ENCODE results near the gene CYB561A3.

CYB561A3 gene

GRCh38 chr11:61369372-61370348 is 8.0 kb upstream of the CYB561A3 start:
- peak; percentile 35 for DNase-seq (ENCODE audit: low spot score)

GRCh38 chr11:61368646-61369045 is 7.0 kb upstream of the CYB561A3 start:
- DNase-seq (ENCODE audit: low spot score), result no peak

GRCh38 chr11:61367406-61367805 is 5.7 kb upstream of the CYB561A3 start:
- DNase-seq (ENCODE audit: low spot score), result no peak

GRCh38 chr11:61364012-61364675 is 2.5 kb upstream of the CYB561A3 start:
- DNase-seq (ENCODE audit: low spot score), result no peak

GRCh38 chr11:61362542-61362875 is 827 bp upstream of the CYB561A3 start:
- DNase-seq (ENCODE audit: low spot score), result peak; percentile 56

GRCh38 chr11:61361237-61361740 is 393 bp downstream of the CYB561A3 start:
- no peak for DNase-seq (ENCODE audit: low spot score)

- no peak for DNase-seq (ENCODE audit: low spot score)
Measured at GRCh38 chr11:61359516-61359915, 2.2 kb downstream of the CYB561A3 start.

- DNase-seq (ENCODE audit: low spot score), result no peak
Measured at GRCh38 chr11:61358566-61358965, 3.1 kb downstream of the CYB561A3 start.

- no peak for DNase-seq (ENCODE audit: low spot score)
Measured at GRCh38 chr11:61357894-61358239, 3.8 kb downstream of the CYB561A3 start.

- DNase-seq (ENCODE audit: low spot score), result no peak
Measured at GRCh38 chr11:61357233-61357893, 4.3 kb downstream of the CYB561A3 start.

GRCh38 chr11:61356706-61357105 is 5.0 kb downstream of the CYB561A3 start:
- DNase-seq (ENCODE audit: low spot score), result no peak

GRCh38 chr11:61354208-61354607 is 7.5 kb downstream of the CYB561A3 start:
- no peak for DNase-seq (ENCODE audit: low spot score)

- DNase-seq (ENCODE audit: low spot score), result no peak
Measured at GRCh38 chr11:61353131-61354067, 8.3 kb downstream of the CYB561A3 start.

- no peak for DNase-seq (ENCODE audit: low spot score)
Measured at GRCh38 chr11:61352038-61352437, 9.6 kb downstream of the CYB561A3 start.

GRCh38 chr11:61350803-61351202 is 10.9 kb downstream of the CYB561A3 start:
- DNase-seq (ENCODE audit: low spot score), result no peak

- DNase-seq (ENCODE audit: low spot score), result no peak
Measured at GRCh38 chr11:61350336-61350735, 11.3 kb downstream of the CYB561A3 start.

GRCh38 chr11:61349916-61350315 is 11.8 kb downstream of the CYB561A3 start:
- no peak for DNase-seq (ENCODE audit: low spot score)

GRCh38 chr11:61349189-61349751 is 12.4 kb downstream of the CYB561A3 start:
- no peak for DNase-seq (ENCODE audit: low spot score)

GRCh38 chr11:61347916-61348461 is 13.7 kb downstream of the CYB561A3 start:
- DNase-seq (ENCODE audit: low spot score), result no peak

- no peak for DNase-seq (ENCODE audit: low spot score)
Measured at GRCh38 chr11:61345954-61346843, 15.5 kb downstream of the CYB561A3 start.

Measured in kidney tubule cell (primary cell).